NCI-H345 treated with DMSO at 0.1 percent for 48 hours (cell line): Measurements from ENCODE around the gene SPON1.
"Not testable (repeated sequence)": the region's sequence is repeated elsewhere in the genome, so short reads cannot be mapped to it uniquely, and the experiment has no call there.

Experiments
- DNase-seq: peaks from one replicate; lab custom pipeline; 2025; ENCODE audit not compliant: unreplicated experiment; lab: John Stamatoyannopoulos, UW

SPON1 gene

DNA sequence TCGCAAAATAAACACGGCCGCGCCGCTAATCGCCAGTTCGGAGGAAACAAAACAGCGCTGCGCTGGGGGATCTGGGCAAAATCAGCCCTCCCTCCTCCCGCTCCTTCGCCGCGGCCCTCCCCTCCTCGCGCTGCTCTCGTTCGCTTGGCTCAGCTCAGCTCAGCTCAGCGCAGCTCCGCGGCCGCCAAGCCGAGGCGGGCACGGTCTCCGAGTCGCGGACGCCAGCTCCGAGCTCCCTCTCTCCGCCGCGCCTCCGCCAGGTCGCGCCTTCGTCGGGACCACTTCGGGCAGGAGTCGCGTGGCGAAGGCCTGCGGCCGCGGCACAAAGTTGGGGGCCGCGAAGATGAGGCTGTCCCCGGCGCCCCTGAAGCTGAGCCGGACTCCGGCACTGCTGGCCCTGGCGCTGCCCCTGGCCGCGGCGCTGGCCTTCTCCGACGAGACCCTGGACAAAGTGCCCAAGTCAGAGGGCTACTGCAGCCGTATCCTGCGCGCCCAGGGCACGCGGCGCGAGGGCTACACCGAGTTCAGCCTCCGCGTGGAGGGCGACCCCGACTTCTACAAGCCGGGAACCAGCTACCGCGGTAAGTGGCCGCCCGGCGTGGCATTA is at the start of gene SPON1:
SPON1 (plus strand) TSS at position 162 of the 607 bp plus-strand sequence; CDS start at position 344, 182 bp downstream.
- DNase-seq: no peak

GRCh38 chr11:13917264-13917663 is 45.3 kb upstream of the SPON1 start:
- DNase-seq: no peak

DNA sequence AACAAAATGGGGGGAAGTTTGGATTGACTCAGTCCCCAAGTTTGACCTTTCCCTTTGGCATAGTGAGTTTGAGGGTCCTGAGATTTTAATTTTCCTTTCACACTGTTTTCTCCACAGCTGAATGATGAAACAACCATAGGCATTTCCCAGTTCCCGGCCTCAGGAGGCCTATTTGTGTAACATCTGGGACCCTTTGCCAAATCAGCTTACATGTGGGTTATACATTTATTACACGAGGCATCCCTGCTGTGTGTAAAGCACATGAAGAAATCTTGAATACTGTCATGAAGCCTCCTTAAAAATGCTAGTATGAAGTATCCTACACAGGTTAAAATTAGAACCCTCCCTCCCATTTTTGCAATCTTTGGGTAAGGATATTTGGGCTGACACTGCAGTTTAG is 44.6 kb upstream of the SPON1 start:
- no peak for DNase-seq

DNA sequence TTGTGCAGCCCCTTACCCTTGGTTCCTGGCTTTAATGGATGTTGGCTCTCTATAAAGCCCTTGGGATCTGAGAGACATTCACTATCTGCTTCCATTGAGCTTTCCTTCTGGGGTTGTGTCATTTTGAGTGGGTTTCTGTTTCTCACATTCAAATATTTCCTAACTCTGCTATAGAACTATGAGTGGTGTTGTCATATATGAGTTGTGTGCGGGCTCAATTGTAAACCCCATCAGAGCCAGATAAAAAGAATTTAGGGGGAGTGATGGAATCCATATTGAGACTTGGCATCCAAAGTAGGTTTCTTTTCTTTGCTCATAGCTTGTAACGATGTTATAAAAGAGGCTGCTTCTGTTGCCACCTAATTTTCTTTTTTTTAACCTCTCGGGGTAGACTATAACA is 41.8 kb upstream of the SPON1 start:
- no peak for DNase-seq

DNA sequence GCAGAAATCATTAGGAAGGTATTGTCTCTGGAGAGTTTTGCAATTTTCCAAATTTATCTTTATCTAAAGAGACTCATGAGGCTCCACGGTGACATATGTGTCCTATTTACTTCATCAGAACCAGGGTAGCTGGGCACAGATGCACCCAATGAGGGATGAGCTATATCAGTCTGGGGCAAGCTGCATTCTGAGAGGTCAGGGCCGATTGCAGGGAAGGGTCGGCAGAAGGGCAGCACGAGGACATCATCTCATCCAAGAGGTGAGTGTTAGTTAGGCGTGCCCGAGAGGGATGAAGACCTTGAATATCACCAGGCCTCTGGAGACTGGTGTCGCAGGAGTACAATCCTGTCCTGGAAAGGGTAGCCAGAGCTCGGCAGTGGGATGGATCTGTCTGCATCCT is 41.0 kb upstream of the SPON1 start:
- DNase-seq: no peak

GRCh38 chr11:13923182-13923581 is 39.3 kb upstream of the SPON1 start:
- no peak for DNase-seq

- no peak for DNase-seq
Measured at GRCh38 chr11:13923716-13924650, 38.5 kb upstream of the SPON1 start.

DNA sequence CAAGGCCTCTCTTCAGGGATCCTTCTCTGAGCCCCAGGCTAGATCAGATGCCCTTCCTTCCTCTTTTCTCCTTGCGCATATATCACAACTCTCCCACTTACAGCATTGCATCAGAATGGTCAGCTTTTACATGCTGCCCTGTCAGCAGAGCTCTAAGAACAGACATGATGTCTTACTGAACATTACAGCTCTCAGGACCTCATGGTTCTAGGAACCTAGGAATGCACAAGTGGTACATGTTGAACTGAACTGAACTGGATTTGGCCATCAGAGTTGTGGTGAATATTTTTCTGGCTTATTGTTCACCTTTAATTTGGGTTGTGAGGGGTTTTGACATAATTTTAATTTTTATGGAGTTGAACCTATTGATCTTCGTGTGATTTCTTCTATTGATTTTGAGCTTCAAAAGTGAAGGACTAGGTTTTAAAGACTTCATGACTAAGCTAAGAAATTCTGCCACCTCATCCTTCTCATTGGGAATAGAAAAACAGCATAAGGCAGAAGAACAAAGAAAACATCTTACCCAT is 37.7 kb upstream of the SPON1 start:
- no peak for DNase-seq

DNA sequence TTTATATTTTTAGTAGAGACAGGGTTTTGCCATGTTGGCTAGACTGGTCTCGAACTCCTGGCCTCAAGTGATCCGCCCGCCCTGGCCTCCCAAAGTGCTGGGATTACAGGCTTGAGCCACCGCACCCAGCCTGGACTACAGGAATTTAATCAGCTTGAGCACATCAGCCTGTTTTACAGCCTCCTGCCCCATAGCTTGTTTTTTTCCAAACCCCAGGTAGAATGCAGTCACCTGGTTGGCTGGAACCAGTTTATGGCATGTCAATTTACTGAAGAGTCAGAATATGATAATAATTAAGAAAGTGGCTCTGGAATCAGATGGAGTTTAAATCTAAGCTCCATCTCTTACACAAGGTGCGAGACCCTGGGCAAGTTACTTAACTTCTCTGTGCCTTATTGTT is 36.2 kb upstream of the SPON1 start:
- DNase-seq: not testable (repeated sequence)

DNA sequence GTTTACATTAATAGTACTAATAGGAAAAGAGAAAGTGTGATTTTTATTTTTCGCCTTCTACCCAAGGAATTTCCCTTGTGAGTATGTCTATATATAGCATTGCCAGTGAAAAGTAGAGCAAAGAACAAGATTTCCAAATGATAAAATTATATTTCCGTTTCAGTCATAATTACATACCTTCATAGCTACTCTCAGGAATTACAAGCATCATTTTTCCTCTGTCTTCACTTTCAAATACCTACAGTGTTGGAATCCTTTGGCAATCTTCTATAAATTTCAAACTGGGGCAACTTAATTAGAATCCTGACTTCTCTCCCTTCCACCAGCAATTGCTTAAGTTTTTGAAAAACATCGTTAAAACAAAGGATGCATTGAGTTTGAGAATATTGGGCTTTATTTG is 35.5 kb upstream of the SPON1 start:
- DNase-seq: no peak

DNA sequence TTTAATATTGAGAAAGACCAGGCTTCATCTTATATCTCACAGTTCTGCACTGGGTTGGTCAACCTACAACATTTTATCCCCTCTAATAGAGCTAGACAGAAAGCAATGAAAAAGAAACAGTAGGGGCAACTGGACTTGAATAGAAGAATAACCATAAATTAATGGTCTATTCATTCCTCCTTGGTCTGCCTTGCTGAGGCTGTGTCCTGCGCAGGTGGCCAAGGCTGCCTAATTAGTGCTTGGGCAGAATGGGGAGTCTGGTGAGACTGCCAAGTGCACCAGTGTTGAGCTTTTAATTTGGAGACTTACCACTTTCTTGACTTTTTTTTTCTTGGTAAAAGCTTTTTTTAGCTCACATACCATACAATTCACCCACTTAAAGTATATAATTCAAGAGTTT is 35.0 kb upstream of the SPON1 start:
- DNase-seq: no peak

DNA sequence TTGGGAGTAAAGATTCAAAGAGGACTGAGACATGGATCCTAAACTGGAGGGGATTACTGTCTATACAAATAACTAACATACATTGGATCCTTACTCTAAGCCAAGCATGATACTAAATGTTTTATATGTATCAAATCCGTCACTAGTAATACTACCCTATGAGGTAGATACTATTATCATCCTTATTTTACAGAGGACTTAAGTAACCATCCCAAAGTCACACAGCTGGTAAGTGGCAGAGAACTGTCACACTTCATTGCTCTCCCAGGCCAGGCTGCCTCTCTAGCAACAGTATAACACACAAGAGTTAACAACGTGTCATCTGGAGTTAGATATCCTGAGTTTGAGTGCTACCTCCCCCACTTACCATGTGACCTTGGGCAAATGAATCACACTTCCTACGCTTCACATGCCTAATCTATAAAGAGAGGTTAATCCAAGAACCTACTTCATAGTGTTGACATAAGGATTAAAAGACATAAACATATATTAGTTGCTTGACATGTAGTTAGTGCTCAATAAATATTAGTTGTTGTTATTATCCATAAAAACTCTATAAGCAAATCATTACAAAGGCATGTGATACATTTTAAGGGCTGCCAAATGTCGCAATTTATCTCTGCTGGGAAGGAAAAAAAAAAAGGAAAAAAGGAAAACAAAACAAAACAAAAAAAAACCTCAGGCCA is 33.8 kb upstream of the SPON1 start:
- no peak for DNase-seq

- no peak for DNase-seq
Measured at GRCh38 chr11:13929395-13929891, 33.1 kb upstream of the SPON1 start.

DNA sequence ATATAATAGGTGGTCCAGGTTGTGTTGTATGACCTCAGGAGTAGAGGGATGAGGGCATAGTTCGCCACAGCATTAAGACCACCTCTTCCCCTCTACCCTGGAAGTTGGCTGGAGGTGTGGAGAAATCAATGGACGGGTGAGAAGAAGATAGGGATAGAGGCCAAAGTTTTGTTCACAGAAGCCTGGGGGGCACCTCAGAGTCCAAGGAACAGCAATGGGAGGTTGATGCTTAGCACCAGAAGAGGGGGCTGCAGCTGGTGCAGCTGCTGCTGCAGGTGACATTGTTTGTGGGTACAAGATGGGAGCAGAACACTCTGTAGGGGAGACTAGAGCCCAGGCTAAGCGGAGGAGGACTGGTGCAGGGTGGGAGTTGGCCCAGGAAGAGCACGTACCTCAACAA is 31.2 kb upstream of the SPON1 start:
- DNase-seq: no peak

DNA sequence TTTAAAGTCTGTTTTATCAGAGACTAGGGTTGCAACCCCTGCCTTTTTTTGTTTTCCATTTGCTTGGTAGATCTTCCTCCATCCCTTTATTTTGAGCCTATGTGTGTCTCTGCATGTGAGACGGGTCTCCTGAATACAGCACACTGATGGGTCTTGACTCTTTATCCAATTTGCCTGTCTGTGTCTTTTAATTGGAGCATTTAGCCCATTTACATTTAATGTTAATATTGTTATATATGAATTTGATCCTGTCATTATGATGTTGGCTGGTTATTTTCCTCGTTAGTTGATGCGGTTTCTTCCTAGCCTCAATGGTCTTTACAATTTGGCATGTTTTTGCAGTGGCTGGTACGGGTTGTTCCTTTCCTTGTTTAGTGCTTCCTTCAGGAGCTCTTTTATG is 25.4 kb upstream of the SPON1 start:
- not testable (repeated sequence) for DNase-seq

DNA sequence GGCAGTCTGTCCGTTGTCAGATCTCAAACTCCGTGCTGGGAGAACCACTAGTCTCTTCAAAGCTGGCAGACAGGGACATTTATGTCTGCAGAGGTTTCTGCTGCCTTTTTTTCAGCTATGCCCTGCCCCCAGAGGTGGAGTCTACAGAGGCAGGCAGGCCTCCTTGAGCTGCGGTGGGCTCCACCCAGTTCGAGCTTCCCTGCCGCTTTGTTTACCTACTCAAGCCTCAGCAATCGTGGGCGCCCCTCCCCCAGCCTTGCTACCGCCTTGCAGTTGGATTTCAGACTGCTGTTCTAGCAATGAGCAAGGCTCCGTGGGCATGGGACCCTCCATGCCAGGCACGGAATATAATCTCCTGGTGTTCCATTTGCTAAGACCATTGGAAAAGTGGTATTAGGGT is 23.7 kb upstream of the SPON1 start:
- DNase-seq: not testable (repeated sequence)

DNA sequence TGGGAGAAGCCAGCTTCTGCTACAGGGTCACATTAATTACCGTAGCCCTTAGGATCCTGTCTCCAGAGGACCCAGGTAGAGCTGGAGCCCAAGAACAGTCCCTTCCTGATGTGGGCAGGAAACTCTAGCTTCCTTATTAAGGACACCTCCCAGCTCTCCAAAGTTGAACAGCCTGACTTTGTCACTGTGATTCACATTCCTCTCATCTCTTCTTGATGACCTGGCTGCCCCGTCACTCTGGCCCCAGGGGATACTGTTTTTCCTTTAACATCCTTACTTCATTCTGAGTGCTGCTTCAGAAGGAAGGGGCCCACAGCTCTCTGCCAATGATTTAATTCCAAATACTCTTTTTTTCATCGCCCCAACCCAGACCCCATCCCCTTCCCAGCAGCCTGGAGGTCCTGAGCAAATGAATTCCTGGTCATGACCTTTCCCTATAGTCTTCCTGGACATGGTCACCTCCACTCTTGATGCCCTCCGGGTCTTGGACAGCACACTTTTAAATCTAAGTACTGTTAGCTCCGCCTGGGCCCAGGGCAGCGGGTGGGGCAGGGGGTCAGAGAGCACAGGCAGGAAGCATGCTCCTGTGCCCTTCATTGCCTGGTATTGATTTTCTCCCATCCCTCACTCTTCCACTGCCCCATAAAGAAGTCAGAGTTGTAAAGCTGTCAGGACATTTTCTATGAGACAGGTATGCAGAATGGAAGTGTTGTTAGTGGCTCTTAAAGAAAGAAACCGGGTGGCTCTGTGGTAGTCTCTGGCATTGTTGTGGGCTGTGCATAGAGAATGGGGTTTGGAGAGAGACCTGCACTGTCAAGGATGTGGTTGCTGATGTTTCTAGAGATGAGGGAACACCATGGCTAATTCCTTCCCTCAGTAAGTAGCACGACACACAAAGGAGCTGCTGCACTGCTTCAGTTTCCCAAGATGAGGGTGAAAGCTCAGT is 22.3 kb upstream of the SPON1 start:
- no peak for DNase-seq

- no peak for DNase-seq
Measured at GRCh38 chr11:13940907-13941256, 21.6 kb upstream of the SPON1 start.

DNA sequence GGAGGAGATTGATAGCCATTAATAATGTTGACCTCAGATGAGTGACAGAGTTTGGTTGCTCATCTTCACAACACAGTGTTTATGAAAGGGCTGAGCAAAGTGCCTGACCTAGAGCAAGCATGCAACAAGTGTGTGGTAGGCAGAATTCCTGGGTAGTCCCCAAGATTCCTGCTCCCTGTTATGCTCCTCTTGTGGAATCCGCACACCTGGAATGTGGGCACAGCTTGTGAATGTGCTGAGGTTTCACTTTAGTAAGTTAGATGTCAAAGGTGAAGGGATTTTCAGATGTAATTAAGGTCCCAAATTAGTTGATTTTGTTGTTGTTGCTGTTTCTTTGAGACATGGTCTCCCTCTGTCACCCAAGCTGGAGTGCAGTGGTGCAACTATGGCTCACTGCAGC is 20.7 kb upstream of the SPON1 start:
- DNase-seq: no peak

GRCh38 chr11:13942378-13942777 is 20.1 kb upstream of the SPON1 start:
- DNase-seq: no peak
